Endothelial cell of umbilical vein (primary cell): Measurements from ENCODE around the gene NOD2.

Experiments
- CTCF ChIP-seq, 2 donors: IDR thresholded peaks; 1 replicate in 1 of 2; 2 replicates in 1 of 2; pipeline ENCODE4 v1.5.1; 2011; ENCODE audit warnings: low read length in 2 of 2, mild to moderate bottlenecking in 2 of 2, moderate library complexity in 2 of 2, control low read depth in 1 of 2, inconsistent platforms in 1 of 2, low read depth in 1 of 2; ENCODE audit not compliant: insufficient read depth in 1 of 2; ENCODE audit errors: extremely low read depth in 1 of 2
- EZH2 ChIP-seq: IDR thresholded peaks from 2 replicates; pipeline ENCODE4 v1.6.1; 2012; ENCODE audit warnings: borderline replicate concordance, low read depth, mild to moderate bottlenecking, moderate library complexity, low read length, inconsistent platforms; ENCODE audit not compliant: severe bottlenecking
- MYC ChIP-seq: IDR thresholded peaks from one replicate; pipeline ENCODE4 v1.6.1; 2011; ENCODE audit warnings: mild to moderate bottlenecking, low read depth, low read length
- POLR2A ChIP-seq: IDR thresholded peaks from 2 replicates; pipeline ENCODE4 v1.6.1; 2012; ENCODE audit warnings: low read depth, mild to moderate bottlenecking, control low read depth, low read length
- POLR2AphosphoS5 ChIP-seq: IDR thresholded peaks from 2 replicates; pipeline ENCODE4 v1.6.1; 2012; ENCODE audit warnings: low read depth, mild to moderate bottlenecking, control low read depth, low read length, moderate library complexity; ENCODE audit not compliant: insufficient read depth

GRCh38 chr16:50719401-50720337, 26.3 kb downstream of the NOD2 start:
- TF ChIP-seq CTCF (IDR thresholded peaks at IDR 0.05; ENCODE audit: extremely low read depth in 1 of 2, insufficient read depth in 1 of 2, low read depth in 1 of 2, low read length in 2 of 2): no peak
- no peak for TF ChIP-seq POLR2AphosphoS5
- TF ChIP-seq POLR2A: no peak
- no peak for TF ChIP-seq EZH2
- TF ChIP-seq MYC: no peak
